ENCODE data around the gene BCLAF1.

BCLAF1 gene

GRCh38 chr6:136304410-136304809, 14.8 kb upstream of the BCLAF1 start:
- Histone ChIP-seq H3K4me2 (ENCODE audit: low read length) (no peak overlapping the region), H3K27ac (ENCODE audit: low read depth, low read length) (no peak overlapping the region), H3K4me3 (ENCODE audit: low read length) (no peak overlapping the region)

GRCh38 chr6:136303516-136303915, 13.9 kb upstream of the BCLAF1 start:
- H4K20me1 ChIP-seq (ENCODE audit: control insufficient read depth, insufficient read depth, low read depth, low read length) = no peaks in the 10 kb centered on the region
- H3K36me3 ChIP-seq (ENCODE audit: control insufficient read depth, low read length) = no peaks in the 10 kb centered on the region
- no peak overlapping the region for H3K4me2 ChIP-seq (ENCODE audit: low read length)
- no peaks in the 10 kb centered on the region for H3K79me2 ChIP-seq (ENCODE audit: control insufficient read depth, low read length)
- H3K4me1 ChIP-seq (ENCODE audit: control insufficient read depth, low read length) = no peaks in the 10 kb centered on the region
- H3K4me3 ChIP-seq (ENCODE audit: low read length) = no peak overlapping the region
- no peaks in the 10 kb centered on the region for H3F3A ChIP-seq (ENCODE audit: control insufficient read depth, insufficient read depth)
- no peaks in the 10 kb centered on the region for H3K9me2 ChIP-seq (replicated peaks; ENCODE audit: control insufficient read depth, low read length)
- H3K27ac ChIP-seq (ENCODE audit: low read depth, low read length) = no peak overlapping the region
- no peaks in the 10 kb centered on the region for H3K9me3 ChIP-seq (ENCODE audit: control insufficient read depth, insufficient read depth, low read length)
- H3K27me3 ChIP-seq (ENCODE audit: control insufficient read depth, low read length) = no peaks in the 10 kb centered on the region
- TF ChIP-seq EZH2phosphoT487 (IDR thresholded peaks at IDR 0.05; ENCODE audit: borderline replicate concordance, low read length) = no peak
- no peak for TF ChIP-seq CTCF (IDR thresholded peaks at IDR 0.05; ENCODE audit: low read depth, low read length, poor library complexity, severe bottlenecking)

More at GRCh38 chr6:136304410-136304809, 14.8 kb upstream of the BCLAF1 start:
- H3K27me3 ChIP-seq (ENCODE audit: control insufficient read depth, low read length) = no peaks in the 10 kb centered on the region
- H3K36me3 ChIP-seq (ENCODE audit: control insufficient read depth, low read length) = no peaks in the 10 kb centered on the region
- H4K20me1 ChIP-seq (ENCODE audit: control insufficient read depth, insufficient read depth, low read depth, low read length) = no peaks in the 10 kb centered on the region
- H3K4me1 ChIP-seq (ENCODE audit: control insufficient read depth, low read length) = no peaks in the 10 kb centered on the region
- no peaks in the 10 kb centered on the region for H3K9me2 ChIP-seq (replicated peaks; ENCODE audit: control insufficient read depth, low read length)
- no peaks in the 10 kb centered on the region for H3F3A ChIP-seq (ENCODE audit: control insufficient read depth, insufficient read depth)
- H3K79me2 ChIP-seq (ENCODE audit: control insufficient read depth, low read length) = no peaks in the 10 kb centered on the region
- H3K9me3 ChIP-seq (ENCODE audit: control insufficient read depth, insufficient read depth, low read length) = no peaks in the 10 kb centered on the region
- TF ChIP-seq EZH2phosphoT487 (IDR thresholded peaks at IDR 0.05; ENCODE audit: borderline replicate concordance, low read length) = no peak

- Histone ChIP-seq H3K27ac (ENCODE audit: low read depth, low read length) (no peak overlapping the region), H3K4me1 (ENCODE audit: control insufficient read depth, low read length) (peaks cover 16% of the 10 kb centered on the region), H3K4me3 (ENCODE audit: low read length) (no peak overlapping the region), H3K4me2 (ENCODE audit: low read length) (no peak overlapping the region), H3K27me3 (ENCODE audit: control insufficient read depth, low read length) (no peaks in the 10 kb centered on the region), H4K20me1 (ENCODE audit: control insufficient read depth, insufficient read depth, low read depth, low read length) (no peaks in the 10 kb centered on the region), H3K9me3 (ENCODE audit: control insufficient read depth, insufficient read depth, low read length) (no peaks in the 10 kb centered on the region), H3K36me3 (ENCODE audit: control insufficient read depth, low read length) (peaks cover 4% of the 10 kb centered on the region; the same call in 1 of the 2 replicates), H3K79me2 (ENCODE audit: control insufficient read depth, low read length) (peaks cover 4% of the 10 kb centered on the region), H3K9me2 (replicated peaks; ENCODE audit: control insufficient read depth, low read length) (no peaks in the 10 kb centered on the region), H3F3A (ENCODE audit: control insufficient read depth, insufficient read depth) (peaks cover 13% of the 10 kb centered on the region)
- TF ChIP-seq CTCF (IDR thresholded peaks at IDR 0.05; ENCODE audit: low read depth, low read length, poor library complexity, severe bottlenecking) = no peak
- no peak for TF ChIP-seq EZH2phosphoT487 (IDR thresholded peaks at IDR 0.05; ENCODE audit: borderline replicate concordance, low read length)
Observed at GRCh38 chr6:136294621-136295020, 5.0 kb upstream of the BCLAF1 start.

- Histone ChIP-seq H3K27me3 (ENCODE audit: control insufficient read depth, low read length) (no peaks in the 10 kb centered on the region), H3K4me3 (ENCODE audit: low read length) (peak overlapping the region; percentile 93), H3K27ac (ENCODE audit: low read depth, low read length) (peak overlapping the region; percentile 96), H3K9me3 (ENCODE audit: control insufficient read depth, insufficient read depth, low read length) (no peaks in the 10 kb centered on the region), H3F3A (ENCODE audit: control insufficient read depth, insufficient read depth) (peaks cover 13% of the 10 kb centered on the region), H3K79me2 (ENCODE audit: control insufficient read depth, low read length) (peaks cover 45% of the 10 kb centered on the region), H3K9me2 (replicated peaks; ENCODE audit: control insufficient read depth, low read length) (no peaks in the 10 kb centered on the region), H3K4me1 (ENCODE audit: control insufficient read depth, low read length) (peaks cover 42% of the 10 kb centered on the region), H3K36me3 (ENCODE audit: control insufficient read depth, low read length) (peaks cover 37% of the 10 kb centered on the region), H3K4me2 (ENCODE audit: low read length) (peak overlapping the region; percentile 93), H4K20me1 (ENCODE audit: control insufficient read depth, insufficient read depth, low read depth, low read length) (peaks cover 27% of the 10 kb centered on the region)
- TF ChIP-seq CTCF (IDR thresholded peaks at IDR 0.05; ENCODE audit: low read depth, low read length, poor library complexity, severe bottlenecking) (no peak), EZH2phosphoT487 (IDR thresholded peaks at IDR 0.05; ENCODE audit: borderline replicate concordance, low read length) (no peak)
Observed at GRCh38 chr6:136290410-136291010, 864 bp upstream of the BCLAF1 start.
